Fibroblast of skin of left biceps (primary cell): ENCODE data around the gene PWP1.
"Not testable (repeated sequence)": the region's sequence is repeated elsewhere in the genome, so short reads cannot be mapped to it uniquely, and the experiment has no call there.

Experiments used
- DNase-seq, 2 experiments: peaks; one replicate each; pipeline ENCODE4 v3.0.0-alpha.2; 2013; ENCODE audit warnings: low read depth in 2 of 2

The PWP1 gene

GRCh38 chr12:107668320-107669098, 17.1 kb upstream of the PWP1 start:
- DNase-seq: no peak

- DNase-seq: no peak
These were observed 15.7 kb upstream of the PWP1 start for GRCh38 chr12:107669946-107670345.

GRCh38 chr12:107670999-107671643, 14.5 kb upstream of the PWP1 start:
- no peak for DNase-seq

- DNase-seq: no peak
These were observed 7.9 kb upstream of the PWP1 start for GRCh38 chr12:107677671-107678070.

GRCh38 chr12:107679336-107679735, 6.3 kb upstream of the PWP1 start:
- DNase-seq: no peak

- DNase-seq: no peak
These were observed 4.2 kb upstream of the PWP1 start for GRCh38 chr12:107681455-107681835.

- no peak for DNase-seq
These were observed 3.5 kb upstream of the PWP1 start for GRCh38 chr12:107681836-107682820.

- DNase-seq: no peak
These were observed 1.4 kb upstream of the PWP1 start for GRCh38 chr12:107684029-107684795.

GRCh38 chr12:107684990-107685359, 624 bp upstream of the PWP1 start:
- no peak for DNase-seq

- DNase-seq: not testable (repeated sequence)
These were observed 10.2 kb downstream of the PWP1 start for GRCh38 chr12:107695772-107696171.

GRCh38 chr12:107702106-107702505, 16.5 kb downstream of the PWP1 start:
- DNase-seq: no peak

- DNase-seq: no peak
These were observed 18.4 kb downstream of the PWP1 start for GRCh38 chr12:107704041-107704440.

- not testable (repeated sequence) for DNase-seq
These were observed 19.9 kb downstream of the PWP1 start for GRCh38 chr12:107705522-107705921.

GRCh38 chr12:107715780-107716179, 30.2 kb downstream of the PWP1 start:
- no peak for DNase-seq

GRCh38 chr12:107718606-107719005, 33.0 kb downstream of the PWP1 start:
- DNase-seq: no peak

GRCh38 chr12:107727327-107727726, 41.7 kb downstream of the PWP1 start:
- not testable (repeated sequence) for DNase-seq

GRCh38 chr12:107727742-107728141, 42.1 kb downstream of the PWP1 start:
- DNase-seq: not testable (repeated sequence)

- DNase-seq: no peak
These were observed 45.2 kb downstream of the PWP1 start for GRCh38 chr12:107730618-107731341.

GRCh38 chr12:107731366-107731765, 45.8 kb downstream of the PWP1 start:
- DNase-seq: no peak

GRCh38 chr12:107732365-107732764, 46.8 kb downstream of the PWP1 start:
- no peak for DNase-seq

GRCh38 chr12:107734139-107734538, 48.5 kb downstream of the PWP1 start:
- no peak for DNase-seq
